ENCODE data around the gene CFAP141. TPM values are rescaled to one million over a fixed set of nuclear protein-coding genes. Genes with fewer than 3 reads are reported as not detected.
A peak's percentile ranks its signal among the peaks of the same experiment; 100 is the strongest.

The CFAP141 gene
- total RNA-seq, 6 experiments from 2014 or later: not detected

DNA sequence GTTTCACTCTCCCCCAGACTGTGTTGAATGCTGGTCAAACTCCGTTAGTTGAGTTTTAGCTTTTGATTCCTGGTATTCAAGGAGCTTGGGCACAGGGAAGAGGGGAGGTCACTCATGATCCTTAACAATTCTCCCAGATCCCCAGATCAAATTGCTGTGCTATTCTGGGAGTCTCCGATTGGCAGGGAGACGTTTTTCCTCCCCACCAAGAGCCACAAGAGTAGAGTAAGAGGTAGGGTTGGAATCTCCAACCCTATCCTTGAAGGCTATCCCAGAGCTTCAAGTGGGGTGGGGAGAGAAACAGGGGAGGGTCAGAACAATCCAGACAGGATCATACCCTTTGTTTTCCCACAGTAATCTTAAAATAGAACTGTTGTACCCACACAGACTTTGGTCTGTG is 13.7 kb downstream of the CFAP141 start:
- H3K9me3 ChIP-seq: no peaks in the 10 kb centered on the region
- H3K36me3 ChIP-seq: no peaks in the 10 kb centered on the region
- no peaks in the 10 kb centered on the region for H3K27me3 ChIP-seq
- no peak overlapping the region for H3K4me3 ChIP-seq
- no peaks in the 10 kb centered on the region for H3K4me1 ChIP-seq
- ATAC-seq: no peak
- TF ChIP-seq, protein P1, sequence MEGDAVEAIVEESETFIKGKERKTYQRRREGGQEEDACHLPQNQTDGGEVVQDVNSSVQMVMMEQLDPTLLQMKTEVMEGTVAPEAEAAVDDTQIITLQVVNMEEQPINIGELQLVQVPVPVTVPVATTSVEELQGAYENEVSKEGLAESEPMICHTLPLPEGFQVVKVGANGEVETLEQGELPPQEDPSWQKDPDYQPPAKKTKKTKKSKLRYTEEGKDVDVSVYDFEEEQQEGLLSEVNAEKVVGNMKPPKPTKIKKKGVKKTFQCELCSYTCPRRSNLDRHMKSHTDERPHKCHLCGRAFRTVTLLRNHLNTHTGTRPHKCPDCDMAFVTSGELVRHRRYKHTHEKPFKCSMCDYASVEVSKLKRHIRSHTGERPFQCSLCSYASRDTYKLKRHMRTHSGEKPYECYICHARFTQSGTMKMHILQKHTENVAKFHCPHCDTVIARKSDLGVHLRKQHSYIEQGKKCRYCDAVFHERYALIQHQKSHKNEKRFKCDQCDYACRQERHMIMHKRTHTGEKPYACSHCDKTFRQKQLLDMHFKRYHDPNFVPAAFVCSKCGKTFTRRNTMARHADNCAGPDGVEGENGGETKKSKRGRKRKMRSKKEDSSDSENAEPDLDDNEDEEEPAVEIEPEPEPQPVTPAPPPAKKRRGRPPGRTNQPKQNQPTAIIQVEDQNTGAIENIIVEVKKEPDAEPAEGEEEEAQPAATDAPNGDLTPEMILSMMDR (IDR thresholded peaks at IDR 0.05): no peak
- no peak for TF ChIP-seq POLR2A (IDR thresholded peaks at IDR 0.05)
- no peak for DNase-seq
- WGBS (ENCODE audit: insufficient coverage, low coverage, low lambda C conversion rate, missing lambda C conversion rate): 54% methylated on average over 3 of the region's 3 CpGs
- intact Hi-C loops (cut with DNase I): no loop called here
- no peak overlapping the region for H3K27ac ChIP-seq

DNA sequence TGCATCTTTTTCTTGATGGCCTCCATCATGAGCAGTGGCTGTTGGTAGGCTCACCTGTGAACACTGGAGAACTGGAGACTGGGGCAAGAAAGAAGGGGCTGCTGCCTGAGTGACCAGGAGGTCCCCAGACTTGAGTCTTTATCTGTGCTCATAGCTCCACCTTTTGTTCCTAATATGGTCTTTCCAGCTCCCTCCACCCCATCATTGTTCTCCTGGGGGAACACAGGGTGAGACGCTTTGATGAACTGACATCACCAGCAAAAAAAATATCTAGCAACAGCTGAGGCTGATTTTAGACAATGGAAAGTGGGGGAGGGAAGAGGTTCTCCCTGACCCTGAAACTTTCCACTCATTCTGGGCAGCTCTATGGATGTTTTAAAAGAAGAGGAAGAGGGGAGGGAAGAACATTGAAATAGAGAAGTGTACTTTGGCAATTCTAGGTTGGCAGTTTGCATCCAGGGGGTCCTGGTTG is 14.1 kb downstream of the CFAP141 start, which contains the start of gene TPM3:
TSS of gene TPM3 (minus strand) at position 111 of the 472 bp plus-strand sequence. CDS start at position 29, 82 bp downstream.
- intact Hi-C loops (cut with DNase I): no loop called here
- H3K27me3 ChIP-seq: no peaks in the 10 kb centered on the region
- no peaks in the 10 kb centered on the region for H3K4me1 ChIP-seq
- H3K27ac ChIP-seq: no peak within 1 kb of the TSS
- no peak for ATAC-seq
- no peak for DNase-seq
- H3K36me3 ChIP-seq: no peaks in the 10 kb centered on the region
- WGBS (ENCODE audit: insufficient coverage, low coverage, low lambda C conversion rate, missing lambda C conversion rate): 67% methylated on average over 1 of the region's 1 CpG
- no peaks in the 10 kb centered on the region for H3K9me3 ChIP-seq
- H3K4me3 ChIP-seq: no peak within 1 kb of the TSS
- TF ChIP-seq, protein P1 (IDR thresholded peaks at IDR 0.05): no peak
- no peak for TF ChIP-seq POLR2A (IDR thresholded peaks at IDR 0.05)

DNA sequence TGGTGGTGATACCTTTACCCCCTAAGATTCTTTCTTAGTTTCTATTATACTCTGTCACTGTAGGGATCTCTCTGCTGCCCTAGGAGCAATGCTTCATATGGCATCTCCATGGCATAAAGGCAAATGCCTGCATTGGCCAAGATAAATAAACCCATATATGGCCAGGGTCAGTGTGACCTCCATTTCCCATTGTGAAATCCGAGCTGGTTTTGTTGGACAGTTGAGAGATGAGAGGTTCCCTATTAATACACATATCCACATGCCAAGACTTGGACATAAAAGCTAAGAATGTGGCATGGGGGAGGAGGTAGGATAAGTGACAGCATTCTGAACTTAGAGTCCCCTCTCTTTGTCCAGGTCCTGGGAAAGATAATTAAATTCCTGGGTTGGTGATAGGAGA is 15.6 kb downstream of the CFAP141 start:
- Histone ChIP-seq H3K9me3 (no peaks in the 10 kb centered on the region), H3K4me1 (no peaks in the 10 kb centered on the region), H3K27ac (no peak overlapping the region), H3K4me3 (no peak overlapping the region), H3K27me3 (no peaks in the 10 kb centered on the region), H3K36me3 (no peaks in the 10 kb centered on the region)
- no peak for TF ChIP-seq POLR2A (IDR thresholded peaks at IDR 0.05)
- TF ChIP-seq, protein P1 (IDR thresholded peaks at IDR 0.05): no peak
- DNase-seq (no peak), ATAC-seq (peak in 2 of 4 donors; percentile 16 to 29)
- 14% methylated on average over 1 of the region's 1 CpG for WGBS (ENCODE audit: insufficient coverage, low coverage, low lambda C conversion rate, missing lambda C conversion rate)
- intact Hi-C loops (cut with DNase I): no loop called here

DNA sequence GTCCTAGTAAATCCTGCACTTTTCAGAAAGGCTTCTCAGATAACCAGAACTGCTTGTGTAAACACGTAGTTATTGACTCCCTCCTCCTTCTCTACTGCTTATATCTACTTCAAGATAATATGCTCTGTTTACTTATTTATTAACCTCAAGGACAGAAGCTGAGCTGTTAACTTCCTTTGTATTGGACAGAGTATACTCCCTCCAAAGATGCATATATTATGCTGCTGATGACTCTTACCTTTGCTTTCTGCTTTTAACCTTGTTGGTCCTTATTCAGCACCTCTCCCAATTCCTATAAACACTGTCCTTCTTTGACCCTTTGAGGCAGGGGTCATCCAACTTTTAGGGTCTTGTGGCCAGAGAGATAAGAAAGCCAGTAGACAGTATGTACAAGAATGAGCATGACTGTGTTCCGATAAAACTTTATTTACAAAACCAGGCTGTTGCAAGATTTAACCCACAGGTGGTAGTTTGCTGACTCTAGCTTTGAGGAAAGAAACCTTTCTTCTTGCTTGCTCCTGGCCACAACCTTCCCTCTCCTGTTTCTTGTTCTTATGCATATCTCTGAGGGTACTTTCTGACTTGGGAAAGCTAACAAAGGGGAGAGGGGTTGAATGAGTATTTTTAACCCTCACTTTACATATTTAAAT is 19.2 kb downstream of the CFAP141 start:
- Histone ChIP-seq H3K27me3 (no peaks in the 10 kb centered on the region), H3K9me3 (no peaks in the 10 kb centered on the region), H3K4me3 (no peak overlapping the region), H3K36me3 (no peaks in the 10 kb centered on the region), H3K27ac (no peak overlapping the region), H3K4me1 (peaks cover 0 to 4% (median 0%) of the 10 kb centered on the region in 4 donors)
- no peak for DNase-seq
- ATAC-seq: no peak
- intact Hi-C loops (cut with DNase I): no loop called here
- 20% methylated on average over 2 of the region's 2 CpGs for WGBS (ENCODE audit: insufficient coverage, low coverage, low lambda C conversion rate, missing lambda C conversion rate)
- TF ChIP-seq, protein P1 (IDR thresholded peaks at IDR 0.05): no peak
- no peak for TF ChIP-seq POLR2A (IDR thresholded peaks at IDR 0.05)

Measured in right lobe of liver (tissue), 6 donors.